MV-4-11 (cell line): ENCODE results near the gene TFDP1.
A peak's percentile ranks its signal among the peaks of the same experiment; 100 is the strongest.
"Not testable (repeated sequence)": the region's sequence is repeated elsewhere in the genome, so short reads cannot be mapped to it uniquely, and the experiment has no call there.

Source experiments
- DNase-seq: peaks from one replicate; lab custom pipeline; 2025; lab: John Stamatoyannopoulos, UW

TFDP1 gene

GRCh38 chr13:113618455-113618854 is 33.9 kb downstream of the TFDP1 start:
- DNase-seq = no peak

- no peak for DNase-seq
These were observed 35.7 kb downstream of the TFDP1 start for GRCh38 chr13:113620036-113620796.

- DNase-seq = no peak
These were observed 36.5 kb downstream of the TFDP1 start for GRCh38 chr13:113621046-113621445.

GRCh38 chr13:113621498-113621897 is 36.9 kb downstream of the TFDP1 start:
- not testable (repeated sequence) for DNase-seq

GRCh38 chr13:113621986-113622550 is 37.5 kb downstream of the TFDP1 start:
- DNase-seq = not testable (repeated sequence)

- no peak for DNase-seq
These were observed 38.4 kb downstream of the TFDP1 start for GRCh38 chr13:113622791-113623490.

GRCh38 chr13:113623491-113624234 is 39.1 kb downstream of the TFDP1 start:
- DNase-seq = peak; percentile 18

GRCh38 chr13:113624235-113624587 is 39.7 kb downstream of the TFDP1 start:
- no peak for DNase-seq

- DNase-seq = not testable (repeated sequence)
These were observed 40.2 kb downstream of the TFDP1 start for GRCh38 chr13:113624640-113625304.

- no peak for DNase-seq
These were observed 41.6 kb downstream of the TFDP1 start for GRCh38 chr13:113625965-113626721.

- DNase-seq = no peak
These were observed 42.6 kb downstream of the TFDP1 start for GRCh38 chr13:113627136-113627535.

- no peak for DNase-seq
These were observed 44.0 kb downstream of the TFDP1 start for GRCh38 chr13:113628291-113629270.

- no peak for DNase-seq
These were observed 45.3 kb downstream of the TFDP1 start for GRCh38 chr13:113629866-113630265.

- DNase-seq = no peak
These were observed 45.7 kb downstream of the TFDP1 start for GRCh38 chr13:113630296-113630695.

- no peak for DNase-seq
These were observed 46.3 kb downstream of the TFDP1 start for GRCh38 chr13:113630804-113631203.

GRCh38 chr13:113631341-113632095 is 47.0 kb downstream of the TFDP1 start:
- DNase-seq = no peak

GRCh38 chr13:113632706-113633484 is 48.3 kb downstream of the TFDP1 start:
- DNase-seq = no peak

- no peak for DNase-seq
These were observed 48.9 kb downstream of the TFDP1 start for GRCh38 chr13:113633485-113633873.
